Mesenteric fat pad (tissue), 1 donor: Measurements from ENCODE around the gene ST3GAL5. TPM values are rescaled to one million over a fixed set of nuclear protein-coding genes. Genes with fewer than 3 reads are reported as not detected.
"Not testable (repeated sequence)": the region's sequence is repeated elsewhere in the genome, so short reads cannot be mapped to it uniquely, and the experiment has no call there.

ENCODE experiments used
- DNase-seq: peaks from one replicate; pipeline ENCODE4 v3.0.0-alpha.2; 2020; ENCODE audit warnings: low spot score
- total RNA-seq: library from RNA; stranded (reverse); fragmentation: NEBNext Ultra II Directional; extraction: Animal tissue kit (Norgen Biotek cat#: 25700); gene quantifications from one replicate; pipeline ENCODE4 v1.2.1, GENCODE V29; 2021
- donor health status: DM: yes; HTN: yes; CAD: no.

The ST3GAL5 gene
- total RNA-seq, 1 donor from 2014 or later: 33.1 TPM

GRCh38 chr2:85840091-85840490 is 48.7 kb downstream of the ST3GAL5 start:
- no peak for DNase-seq

GRCh38 chr2:85839461-85839860 is 49.3 kb downstream of the ST3GAL5 start:
- no peak for DNase-seq

- DNase-seq: no peak
Observed at GRCh38 chr2:85838641-85839040, 50.1 kb downstream of the ST3GAL5 start.

GRCh38 chr2:85838181-85838580 is 50.6 kb downstream of the ST3GAL5 start:
- DNase-seq: no peak

GRCh38 chr2:85834466-85834865 is 54.3 kb downstream of the ST3GAL5 start:
- DNase-seq: no peak

GRCh38 chr2:85831735-85832134 is 57.1 kb downstream of the ST3GAL5 start:
- no peak for DNase-seq

- DNase-seq: no peak
Observed at GRCh38 chr2:85830645-85831044, 58.1 kb downstream of the ST3GAL5 start.

- DNase-seq: not testable (repeated sequence)
Observed at GRCh38 chr2:85829394-85829793, 59.4 kb downstream of the ST3GAL5 start.

GRCh38 chr2:85828725-85829124 is 60.1 kb downstream of the ST3GAL5 start:
- no peak for DNase-seq

GRCh38 chr2:85827879-85828569 is 60.8 kb downstream of the ST3GAL5 start:
- DNase-seq: no peak

GRCh38 chr2:85826990-85827878 is 61.6 kb downstream of the ST3GAL5 start:
- DNase-seq: no peak

GRCh38 chr2:85823951-85824350 is 64.8 kb downstream of the ST3GAL5 start:
- no peak for DNase-seq

GRCh38 chr2:85822766-85823165 is 66.0 kb downstream of the ST3GAL5 start:
- no peak for DNase-seq

GRCh38 chr2:85819811-85820510 is 68.8 kb downstream of the ST3GAL5 start:
- no peak for DNase-seq

- DNase-seq: no peak
Observed at GRCh38 chr2:85814802-85815550, 73.8 kb downstream of the ST3GAL5 start.

GRCh38 chr2:85813982-85814801 is 74.6 kb downstream of the ST3GAL5 start:
- DNase-seq: peak; percentile 98

- DNase-seq: no peak
Observed at GRCh38 chr2:85813211-85813981, 75.4 kb downstream of the ST3GAL5 start.

GRCh38 chr2:85812094-85812735 is 76.6 kb downstream of the ST3GAL5 start:
- no peak for DNase-seq
